Forelimb muscle (tissue), 1 donor: ENCODE measurements around the gene HES4. TPM values are rescaled to one million over a fixed set of nuclear protein-coding genes. Genes with fewer than 3 reads are reported as not detected.
"Not testable (repeated sequence)": the region's sequence is repeated elsewhere in the genome, so short reads cannot be mapped to it uniquely, and the experiment has no call there.

Source experiments
- DNase-seq: peaks from one replicate; pipeline ENCODE4 v3.0.0-alpha.2; 2013; ENCODE audit warnings: low read depth
- polyA plus RNA-seq: library from polyadenylated mRNA; unstranded; fragments of 120-200 nt; gene quantifications from one replicate; pipeline ENCODE4 v1.2.1, GENCODE V29; 2013; ENCODE audit not compliant: insufficient read length

The HES4 gene
- polyA plus RNA-seq, 1 donor, result 19.9 TPM

GRCh38 chr1:1017397-1018320, 17.8 kb upstream of the HES4 start:
- DNase-seq, result not testable (repeated sequence)

DNA sequence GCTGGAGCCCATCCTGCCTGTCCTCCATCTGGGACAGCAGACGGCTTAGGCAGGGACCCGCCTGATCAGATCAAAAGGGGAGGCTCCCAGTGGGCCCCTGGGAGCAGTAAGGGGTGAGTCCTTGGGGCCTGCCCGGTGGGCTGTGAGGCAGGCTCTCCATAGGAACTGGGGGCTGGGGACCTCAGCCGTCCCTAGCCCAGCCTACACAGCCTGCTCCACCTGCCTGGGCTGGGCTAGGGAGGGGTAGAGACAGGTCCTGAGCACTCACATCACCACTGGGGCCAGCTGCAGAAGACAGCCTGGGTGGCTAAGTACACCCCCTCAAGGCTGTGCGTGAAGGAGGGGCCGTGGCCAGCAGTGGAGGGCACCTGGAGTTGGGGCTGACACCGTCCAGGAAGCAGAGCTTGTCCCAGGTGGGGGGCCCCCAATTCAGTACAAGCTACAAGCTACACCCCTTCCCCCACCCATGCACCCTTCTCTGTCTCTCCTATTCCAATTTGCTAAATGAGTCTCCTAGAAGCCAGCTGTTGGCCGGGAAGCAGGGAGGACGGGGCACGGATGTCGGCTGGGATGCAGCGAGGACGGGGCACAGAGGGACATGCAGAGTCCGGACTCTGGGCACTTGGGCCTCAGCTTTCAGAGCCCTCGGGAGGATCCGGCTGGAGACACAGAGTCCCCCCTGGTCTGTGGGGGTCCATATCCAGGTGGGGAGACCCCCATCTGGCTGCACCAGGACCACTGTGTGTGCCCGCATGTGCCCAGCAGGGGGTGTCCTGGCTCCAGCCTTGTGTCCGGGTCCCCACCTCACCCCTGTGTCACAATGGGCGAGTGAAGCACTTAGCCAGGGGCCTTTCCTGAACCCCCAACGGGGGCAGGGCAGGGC, 15.1 kb upstream of the HES4 start:
- no peak for DNase-seq

DNA sequence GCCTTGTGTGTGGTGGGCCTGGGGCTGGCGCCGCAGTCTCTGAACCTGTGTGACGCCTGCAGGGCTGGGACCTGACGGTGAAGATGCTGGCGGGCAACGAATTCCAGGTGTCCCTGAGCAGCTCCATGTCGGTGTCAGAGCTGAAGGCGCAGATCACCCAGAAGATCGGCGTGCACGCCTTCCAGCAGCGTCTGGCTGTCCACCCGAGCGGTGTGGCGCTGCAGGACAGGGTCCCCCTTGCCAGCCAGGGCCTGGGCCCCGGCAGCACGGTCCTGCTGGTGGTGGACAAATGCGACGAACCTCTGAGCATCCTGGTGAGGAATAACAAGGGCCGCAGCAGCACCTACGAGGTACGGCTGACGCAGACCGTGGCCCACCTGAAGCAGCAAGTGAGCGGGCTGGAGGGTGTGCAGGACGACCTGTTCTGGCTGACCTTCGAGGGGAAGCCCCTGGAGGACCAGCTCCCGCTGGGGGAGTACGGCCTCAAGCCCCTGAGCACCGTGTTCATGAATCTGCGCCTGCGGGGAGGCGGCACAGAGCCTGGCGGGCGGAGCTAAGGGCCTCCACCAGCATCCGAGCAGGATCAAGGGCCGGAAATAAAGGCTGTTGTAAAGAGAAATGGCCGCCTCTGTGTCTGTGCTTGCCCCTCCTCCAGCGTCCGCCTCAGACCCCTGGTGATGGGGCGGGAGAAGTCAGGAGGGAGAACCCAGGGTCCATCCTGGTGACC, 14.2 kb upstream of the HES4 start:
- DNase-seq, result no peak

- DNase-seq, result peak; percentile 80
These were observed 13.4 kb upstream of the HES4 start, which contains the start of gene ISG15 for GRCh38 chr1:1013105-1013921. Gene ISG15 (plus strand): TSS chr1:1013497. CDS start chr1:1013574, 77 bp downstream.

DNA sequence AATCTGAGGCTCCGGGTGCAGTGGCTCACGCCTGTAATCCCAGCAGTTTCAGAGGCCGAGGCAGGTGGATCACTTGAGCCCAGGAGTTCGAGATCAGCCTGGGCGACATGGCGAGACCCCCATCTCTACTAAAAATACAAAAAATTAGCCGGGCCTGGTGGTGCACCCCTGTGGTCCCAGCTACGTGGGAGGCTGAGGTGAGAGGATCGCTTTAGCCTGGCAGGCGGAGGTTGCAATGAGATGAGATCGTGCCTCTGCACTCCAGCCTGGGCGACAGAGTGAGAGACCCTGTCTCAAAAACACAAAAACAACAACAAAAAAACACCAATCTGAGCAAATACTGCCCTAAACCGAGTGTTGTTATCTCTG, 12.8 kb upstream of the HES4 start:
- not testable (repeated sequence) for DNase-seq

DNA sequence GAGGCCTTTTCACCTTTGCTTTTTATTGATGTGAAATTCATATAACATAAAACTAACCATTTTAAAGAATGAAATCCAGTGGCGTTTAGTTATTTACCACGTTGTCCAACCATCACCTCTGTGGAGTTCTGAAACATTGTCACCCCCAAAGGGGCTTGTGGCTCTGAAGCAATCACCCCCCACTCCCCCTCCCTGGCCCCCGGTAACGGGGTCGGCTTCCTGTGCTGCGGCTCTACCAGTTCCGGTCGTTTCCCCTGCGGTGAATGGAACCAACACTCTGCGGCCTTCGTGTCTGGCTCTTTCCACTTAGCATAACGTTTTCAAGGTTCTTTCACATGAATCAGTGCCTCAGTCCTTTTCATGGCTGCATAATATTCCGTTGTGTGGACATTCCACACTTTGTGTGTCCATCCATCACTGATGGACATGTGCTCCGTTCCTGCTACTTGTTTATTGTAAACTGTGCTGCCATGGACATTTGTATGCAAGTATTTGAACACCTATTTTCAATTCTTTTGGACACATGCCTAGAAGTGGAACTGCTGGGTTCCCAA, 11.6 kb upstream of the HES4 start:
- no peak for DNase-seq

DNA sequence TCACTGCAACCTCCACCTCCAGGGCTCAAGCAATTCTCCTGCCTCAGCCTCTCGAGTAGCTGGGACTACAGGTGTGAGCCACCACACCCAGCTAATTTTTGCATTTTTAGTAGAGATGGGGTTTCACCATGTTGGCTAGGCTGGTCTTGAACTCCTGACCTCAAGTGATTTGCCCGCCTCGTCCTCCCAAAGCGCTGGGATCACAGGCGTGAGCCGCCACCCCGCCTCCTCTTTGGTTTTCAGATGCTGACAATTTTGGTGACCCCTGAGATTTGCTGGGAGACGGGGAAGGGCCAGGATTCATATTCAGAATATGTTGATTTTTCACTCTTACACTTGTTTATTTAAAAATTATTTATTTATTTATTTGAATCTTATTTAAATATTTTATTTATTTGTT, 10.2 kb upstream of the HES4 start:
- not testable (repeated sequence) for DNase-seq

DNA sequence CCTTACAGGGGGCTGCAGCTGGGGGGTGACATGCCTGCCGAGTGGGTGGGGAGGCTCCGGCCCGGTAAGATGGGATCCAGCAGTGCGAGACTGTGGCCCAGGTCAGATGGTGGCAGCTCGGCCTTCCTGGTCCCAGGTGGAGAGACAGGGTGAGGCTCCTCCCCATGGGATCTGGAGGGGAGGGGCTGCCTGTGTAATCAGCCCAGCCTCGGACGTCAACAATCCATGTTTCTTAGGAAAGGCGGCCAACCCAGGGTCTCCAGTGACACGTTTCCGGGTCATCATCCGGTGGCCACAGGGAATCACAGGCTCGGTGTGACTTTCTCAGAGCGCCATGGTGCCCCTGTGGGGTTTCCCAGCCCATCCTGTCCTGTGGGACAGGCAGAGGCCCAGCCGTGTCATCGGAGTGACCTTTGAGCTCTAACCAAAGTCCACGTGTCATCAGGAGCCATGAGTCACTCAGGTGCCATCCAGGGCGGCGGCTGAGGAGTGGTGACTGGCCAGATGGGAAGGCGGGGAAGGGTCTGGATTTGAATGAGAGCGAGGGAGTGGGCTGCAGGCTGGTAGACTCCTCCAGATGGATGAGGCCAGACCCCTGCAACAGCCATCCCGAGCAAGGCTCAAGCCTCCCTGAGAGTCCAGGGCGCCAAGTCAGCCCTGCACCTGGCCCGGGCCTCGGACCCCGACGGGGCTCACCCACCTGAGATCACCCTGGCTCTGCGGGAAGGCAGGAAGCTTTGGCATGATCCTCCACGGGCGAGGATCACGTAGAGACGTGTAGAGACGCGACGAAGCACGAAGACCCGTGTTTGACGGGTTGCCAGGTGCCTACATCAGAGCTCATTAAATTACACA, 6.6 kb upstream of the HES4 start:
- no peak for DNase-seq

DNA sequence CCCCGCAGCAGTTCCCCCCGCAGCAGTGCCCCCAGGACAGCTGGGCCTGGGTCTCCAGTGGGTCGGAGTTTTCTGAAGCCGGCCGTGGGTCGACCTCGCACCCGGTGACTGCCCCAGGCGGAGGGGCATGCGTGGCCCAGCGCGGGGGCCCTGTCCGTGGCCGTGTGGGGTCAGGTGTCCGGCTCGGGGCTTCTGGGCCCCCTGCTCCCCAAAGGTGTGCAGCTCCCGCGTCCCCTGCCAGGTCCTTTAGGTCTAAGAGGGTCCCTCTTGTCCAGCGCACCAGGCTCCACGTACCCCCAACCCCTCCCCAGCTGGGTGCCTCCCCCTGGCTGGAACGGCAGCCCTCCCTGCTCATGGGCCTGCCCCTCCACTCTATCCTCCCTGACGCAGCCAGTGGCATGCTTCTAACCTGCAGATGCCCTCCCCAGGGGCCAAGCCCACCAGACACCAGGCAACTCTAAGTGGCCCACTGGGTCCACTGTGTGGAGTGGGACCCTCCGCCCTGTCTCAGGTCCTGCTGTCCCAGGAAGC, 5.9 kb upstream of the HES4 start:
- no peak for DNase-seq

DNA sequence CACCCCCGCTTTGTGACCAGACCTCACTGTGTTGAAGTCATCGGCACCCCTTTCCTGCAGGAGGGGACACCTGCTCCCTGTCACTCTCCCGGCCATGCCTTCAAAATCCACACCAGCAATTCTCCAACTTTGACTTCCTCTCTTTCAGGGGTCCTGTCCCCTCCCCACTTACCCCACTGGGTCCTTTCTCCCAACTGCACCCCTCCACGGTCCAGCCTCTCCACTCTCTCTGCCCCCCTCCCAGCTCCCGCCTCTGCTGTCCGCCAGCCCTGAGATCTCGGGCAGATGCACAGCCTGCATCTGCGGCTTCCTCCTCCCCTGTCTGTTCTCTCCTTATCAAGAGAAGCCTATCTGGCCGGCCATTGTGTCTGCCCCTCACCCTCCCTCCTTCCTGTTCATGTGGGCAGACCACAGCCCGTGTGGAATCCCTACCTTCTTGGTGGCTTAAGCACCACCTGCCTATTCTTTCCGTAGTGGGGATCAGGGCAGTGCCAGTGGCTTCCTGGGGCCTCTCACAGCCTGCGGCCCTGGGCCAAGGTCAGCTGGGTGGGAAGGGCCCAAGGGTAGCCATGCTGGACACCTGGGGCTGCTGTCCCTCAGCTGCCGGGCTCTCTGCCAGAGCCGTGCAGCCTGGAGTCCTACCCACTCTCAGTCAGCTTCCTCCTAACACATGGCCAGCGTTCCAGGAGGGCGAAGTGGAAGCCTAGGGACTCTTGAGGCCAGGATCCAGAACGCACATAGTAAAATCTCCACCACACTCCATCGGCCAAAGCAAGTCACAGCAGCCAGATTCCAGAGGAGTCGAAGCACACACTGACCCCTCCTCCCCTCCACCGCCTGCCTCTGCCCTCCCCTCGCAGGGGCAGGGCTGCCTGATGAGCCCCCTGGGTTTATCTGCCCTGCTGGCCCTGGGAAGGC, 5.1 kb upstream of the HES4 start:
- no peak for DNase-seq

GRCh38 chr1:1004420-1004779, 4.5 kb upstream of the HES4 start:
- DNase-seq, result no peak

GRCh38 chr1:1003618-1004419, 3.9 kb upstream of the HES4 start:
- DNase-seq, result no peak

DNA sequence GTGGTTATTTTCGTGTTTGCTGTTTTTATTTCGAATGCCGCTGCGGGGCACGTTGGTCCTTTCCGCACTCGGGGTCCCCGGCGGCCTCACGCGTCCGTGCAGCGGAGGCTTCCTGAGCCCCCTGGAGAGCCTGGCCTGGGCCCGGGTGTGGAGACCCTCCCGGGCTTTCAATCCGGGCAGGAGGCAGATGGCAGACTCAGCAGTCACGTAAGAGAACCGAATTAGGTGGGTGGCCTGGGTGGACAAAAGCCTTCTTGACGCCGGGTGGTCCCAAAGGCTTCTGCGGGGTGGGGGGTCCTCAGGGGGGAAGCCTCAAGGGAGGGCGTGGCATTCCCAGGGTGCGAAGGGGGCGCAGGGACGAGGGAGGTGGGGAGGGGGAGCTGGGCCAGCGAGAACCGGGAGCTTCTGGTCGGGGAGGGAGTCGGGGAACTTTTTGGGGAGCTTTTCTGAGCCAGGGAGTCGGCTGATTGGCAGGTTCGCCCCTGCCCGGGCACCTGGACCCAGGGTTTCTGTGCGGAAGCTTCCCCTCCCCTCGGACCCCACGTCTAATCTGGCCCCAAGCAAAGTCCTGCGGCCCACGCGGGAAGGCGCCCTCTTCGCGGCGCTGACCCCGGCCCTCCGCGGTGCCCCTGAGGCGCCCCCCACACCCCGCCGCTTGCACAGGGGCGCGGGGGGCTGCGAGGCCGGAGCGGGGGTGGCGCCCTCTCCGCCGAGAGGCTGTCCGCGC, 1.3 kb upstream of the HES4 start:
- no peak for DNase-seq

DNA sequence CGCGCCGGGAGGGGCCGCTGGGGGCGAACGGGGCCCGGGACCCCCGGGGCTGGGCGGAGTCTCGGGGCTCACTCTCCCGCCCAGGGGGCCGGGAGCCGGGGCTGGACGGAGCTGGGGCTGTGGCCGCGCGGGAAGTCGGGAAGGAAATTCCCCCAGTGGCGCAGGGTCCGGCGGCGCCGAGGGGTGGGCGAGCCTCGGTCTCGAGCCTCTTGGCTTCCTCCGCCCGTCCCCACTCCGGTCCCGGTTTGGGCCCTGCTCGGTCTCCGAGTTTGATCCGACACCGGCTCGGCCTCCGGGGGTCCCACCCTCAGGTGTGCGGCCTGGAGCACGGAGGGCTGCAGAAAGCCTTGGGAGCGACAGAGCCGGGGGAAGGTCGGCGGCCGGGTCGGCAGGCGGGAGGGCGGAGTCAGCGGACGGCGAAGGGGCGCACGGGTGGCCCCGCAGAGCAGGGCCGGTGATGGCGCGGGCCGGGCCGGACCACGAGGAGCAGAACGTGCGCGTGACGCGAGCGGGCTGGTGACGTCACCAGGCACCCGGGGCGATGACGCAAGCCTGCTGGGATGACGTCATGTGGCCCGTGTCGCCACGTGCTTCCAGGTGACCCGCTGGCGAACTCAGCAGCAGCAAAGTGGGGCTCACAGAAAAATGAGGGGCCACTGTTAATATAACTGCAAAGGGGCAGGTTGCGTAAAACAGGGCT, 610 bp upstream of the HES4 start:
- no peak for DNase-seq

DNA sequence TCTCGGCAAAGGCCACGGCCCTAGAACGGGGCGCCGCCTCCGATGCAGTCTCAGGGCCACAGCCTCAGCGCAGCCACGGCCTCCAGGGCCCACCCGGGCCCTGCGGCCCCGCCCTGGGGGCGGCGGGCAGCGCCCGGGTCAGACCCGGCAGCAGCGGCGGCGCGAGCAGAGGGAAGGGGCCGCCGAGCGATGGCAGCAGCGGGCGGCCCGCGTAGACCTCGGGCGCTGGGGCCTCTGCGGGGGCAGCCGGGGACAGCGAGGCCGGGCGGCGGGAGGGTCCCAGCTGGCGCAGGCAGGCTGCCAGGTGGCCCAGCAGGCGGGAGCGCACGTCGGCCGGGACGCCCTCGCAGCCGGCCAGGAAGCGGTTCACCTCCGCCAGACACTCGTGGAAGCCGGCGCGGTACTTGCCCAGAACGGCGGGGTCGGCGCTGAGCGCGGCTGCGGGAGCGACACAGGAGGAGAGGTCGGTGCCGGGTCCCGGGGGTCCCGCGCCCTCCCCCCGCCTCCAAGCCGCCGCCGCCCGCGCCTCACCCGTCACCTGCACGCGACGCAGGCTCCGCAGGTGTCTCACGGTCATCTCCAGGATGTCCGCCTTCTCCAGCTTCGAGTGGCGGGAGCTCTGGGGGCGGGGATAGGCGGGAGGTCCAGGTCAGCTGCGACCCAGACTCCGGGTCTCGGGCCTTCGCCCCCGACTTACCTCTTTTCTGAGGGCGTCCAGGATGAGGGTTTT, 737 bp downstream of the HES4 start:
- DNase-seq, result no peak

- no peak for DNase-seq
These were observed 1.2 kb downstream of the HES4 start for GRCh38 chr1:998745-998994.
